Gastrocnemius medialis (tissue), 4 donors: ENCODE data around the gene DNAH2. TPM values are rescaled to one million over a fixed set of nuclear protein-coding genes. Genes with fewer than 3 reads are reported as not detected.

Experiments
- ATAC-seq, 2 donors: fragments of 150-250 bp; one replicate each; pipeline ENCODE4 v1.9.1; 2016
- DNase-seq, 2 donors: peaks; one replicate each; pipeline ENCODE4 v3.0.0-alpha.2; 2019
- H3K27ac ChIP-seq, 4 donors: fragments of 200-600 bp; sonication (generic); 1 replicate in 1 of 4; 2 replicates in 3 of 4; pipeline ENCODE4 v1.5.1; 2016 to 2018; ENCODE audit warnings: mild to moderate bottlenecking in 2 of 4, moderate library complexity in 1 of 4
- H3K27me3 ChIP-seq, 3 donors: fragments of 200-600 bp; sonication (generic) in 2 of 3; 1 replicate in 1 of 3; 2 replicates in 2 of 3; pipeline versions ENCODE4 v1.5.1 to v1.6.0; 2016 to 2019; ENCODE audit warnings: mild to moderate bottlenecking in 1 of 3, moderate library complexity in 1 of 3
- H3K36me3 ChIP-seq, 2 donors: fragments of 200-600 bp; sonication (generic) in 1 of 2; one replicate each; pipeline ENCODE4 v1.5.1; 2017 to 2018
- H3K4me1 ChIP-seq, 2 donors: fragments of 200-600 bp; sonication (generic) in 1 of 2; one replicate each; pipeline ENCODE4 v1.5.1; 2016 to 2017; ENCODE audit warnings: mild to moderate bottlenecking in 2 of 2
- H3K4me3 ChIP-seq, 4 donors: fragments of 200-600 bp; sonication (generic) in 3 of 4; 1 replicate in 1 of 4; 2 replicates in 3 of 4; pipeline ENCODE4 v1.5.1; 2016 to 2019; ENCODE audit warnings: mild to moderate bottlenecking in 2 of 4
- H3K9me3 ChIP-seq, 3 donors: fragments of 200-600 bp; sonication (generic) in 2 of 3; 1 replicate in 1 of 3; 2 replicates in 2 of 3; pipeline ENCODE4 v1.5.1; 2016 to 2019
- POLR2A ChIP-seq, 2 donors: fragments of 450-650 bp; IDR thresholded peaks; one replicate each; pipeline ENCODE4 v1.6.1; 2017; ENCODE audit warnings: antibody characterized with exemption in 2 of 2, mild to moderate bottlenecking in 2 of 2, moderate library complexity in 2 of 2
- in situ Hi-C, 4 donors: fragments of 200-750 bp; cut with MboI; loops; one replicate each; pipeline versions ENCODE4 v1.15.0 to v1.8.0; 2017; ENCODE audit warnings: low sequenced_read_pairs in 4 of 4
- intact Hi-C: fragments of 100-400 bp; cut with DNase I; formaldehyde crosslinking; loops from one replicate; pipeline ENCODE4 v1.15.1; 2023; ENCODE audit warnings: low total_unique reads
- total RNA-seq, 4 donors: library from RNA; depleted of rRNA; stranded (reverse); fragments of >200 nt; gene quantifications; one replicate each; pipeline versions ENCODE4 v1.1.0 to v1.2.3, GENCODE V29; 2016
- TF ChIP-seq, protein P1 (sequence below), 5 experiments: fragments of 450-650 bp in 3 of 5; fragments of 200-600 bp in 2 of 5; sonication (generic) in 2 of 5; IDR thresholded peaks in 4 of 5; conservative IDR thresholded peaks in 1 of 5; 1 replicate in 4 of 5; 2 replicates in 1 of 5; pipeline ENCODE4 v1.5.1; 2016 to 2019; ENCODE audit warnings: antibody characterized with exemption in 5 of 5, mild to moderate bottlenecking in 3 of 5, moderate library complexity in 3 of 5

Gene DNAH2
- total RNA-seq, 4 donors from 2014 or later: not detected

DNA sequence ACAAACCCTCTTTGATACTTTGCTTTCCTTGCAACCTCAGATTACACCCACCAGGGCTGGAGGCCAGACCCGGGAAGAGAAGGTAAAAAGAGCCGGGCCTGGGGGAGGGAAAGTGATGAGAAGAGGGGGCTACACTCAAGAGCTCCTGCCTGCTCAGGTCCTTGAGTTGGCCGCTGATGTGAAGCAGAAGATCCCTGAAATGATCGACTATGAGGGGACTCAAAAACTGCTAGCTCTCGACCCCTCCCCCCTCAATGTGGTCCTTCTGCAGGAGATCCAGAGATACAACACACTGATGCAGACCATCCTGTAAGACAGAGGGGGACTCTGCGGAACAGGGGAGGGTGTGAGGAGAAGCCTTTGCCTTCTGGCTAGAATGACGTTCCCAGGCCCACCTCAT, 113.7 kb downstream of the DNAH2 start:
- no peak for TF ChIP-seq POLR2A (IDR thresholded peaks at IDR 0.05)
- TF ChIP-seq, protein P1, sequence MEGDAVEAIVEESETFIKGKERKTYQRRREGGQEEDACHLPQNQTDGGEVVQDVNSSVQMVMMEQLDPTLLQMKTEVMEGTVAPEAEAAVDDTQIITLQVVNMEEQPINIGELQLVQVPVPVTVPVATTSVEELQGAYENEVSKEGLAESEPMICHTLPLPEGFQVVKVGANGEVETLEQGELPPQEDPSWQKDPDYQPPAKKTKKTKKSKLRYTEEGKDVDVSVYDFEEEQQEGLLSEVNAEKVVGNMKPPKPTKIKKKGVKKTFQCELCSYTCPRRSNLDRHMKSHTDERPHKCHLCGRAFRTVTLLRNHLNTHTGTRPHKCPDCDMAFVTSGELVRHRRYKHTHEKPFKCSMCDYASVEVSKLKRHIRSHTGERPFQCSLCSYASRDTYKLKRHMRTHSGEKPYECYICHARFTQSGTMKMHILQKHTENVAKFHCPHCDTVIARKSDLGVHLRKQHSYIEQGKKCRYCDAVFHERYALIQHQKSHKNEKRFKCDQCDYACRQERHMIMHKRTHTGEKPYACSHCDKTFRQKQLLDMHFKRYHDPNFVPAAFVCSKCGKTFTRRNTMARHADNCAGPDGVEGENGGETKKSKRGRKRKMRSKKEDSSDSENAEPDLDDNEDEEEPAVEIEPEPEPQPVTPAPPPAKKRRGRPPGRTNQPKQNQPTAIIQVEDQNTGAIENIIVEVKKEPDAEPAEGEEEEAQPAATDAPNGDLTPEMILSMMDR (IDR thresholded peaks at IDR 0.05 in 4 of 5, conservative IDR thresholded peaks at IDR 0.05 in 1 of 5): no peak
- no peak for DNase-seq
- H3K27ac ChIP-seq: no peak overlapping the region
- H3K36me3 ChIP-seq: no peaks in the 10 kb centered on the region
- no peak overlapping the region for H3K4me3 ChIP-seq
- no peak for ATAC-seq
- in situ Hi-C loops (no loop called here), intact Hi-C loops (loop anchor here (5.0 to 10.0 kb wide), 3 partner anchors 204 to 816 kb away; partner anchors contain the start of genes ACADVL, DLG4, RNASEK and SAT2)
- no peaks in the 10 kb centered on the region for H3K27me3 ChIP-seq
- H3K9me3 ChIP-seq: no peaks in the 10 kb centered on the region
- peaks cover 5% of the 10 kb centered on the region in 2 donors for H3K4me1 ChIP-seq

DNA sequence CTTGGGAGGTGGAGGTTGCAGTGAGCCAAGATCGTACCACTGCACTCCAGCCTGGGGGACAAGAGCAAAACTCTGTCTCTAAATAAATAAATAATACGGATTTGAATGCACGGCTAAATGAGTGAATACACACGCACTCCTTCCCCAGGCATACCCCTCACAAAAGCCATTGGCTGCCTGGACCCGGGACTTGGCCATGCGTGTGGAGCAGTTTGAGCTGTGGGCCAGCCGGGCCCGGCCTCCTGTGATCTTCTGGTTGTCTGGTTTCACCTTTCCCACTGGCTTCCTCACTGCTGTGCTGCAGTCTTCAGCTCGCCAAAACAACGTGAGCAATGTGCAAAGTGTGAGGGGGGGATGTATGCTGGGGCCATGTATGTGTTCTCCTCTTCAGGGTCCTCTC, 114.9 kb downstream of the DNAH2 start:
- ATAC-seq: no peak
- TF ChIP-seq POLR2A (IDR thresholded peaks at IDR 0.05): no peak
- TF ChIP-seq, protein P1 (IDR thresholded peaks at IDR 0.05 in 4 of 5, conservative IDR thresholded peaks at IDR 0.05 in 1 of 5): no peak
- H3K36me3 ChIP-seq: no peaks in the 10 kb centered on the region
- no peak overlapping the region for H3K4me3 ChIP-seq
- DNase-seq: no peak
- no peak overlapping the region for H3K27ac ChIP-seq
- H3K27me3 ChIP-seq: no peaks in the 10 kb centered on the region
- H3K4me1 ChIP-seq: peaks cover 14 to 17% of the 10 kb centered on the region in 2 donors
- intact Hi-C loops: loop anchor here (5.0 to 10.0 kb wide), 3 partner anchors 205 to 818 kb away; partner anchors contain the start of genes ACADVL, DLG4, RNASEK and SAT2
- in situ Hi-C loops: no loop called here
- H3K9me3 ChIP-seq: no peaks in the 10 kb centered on the region

DNA sequence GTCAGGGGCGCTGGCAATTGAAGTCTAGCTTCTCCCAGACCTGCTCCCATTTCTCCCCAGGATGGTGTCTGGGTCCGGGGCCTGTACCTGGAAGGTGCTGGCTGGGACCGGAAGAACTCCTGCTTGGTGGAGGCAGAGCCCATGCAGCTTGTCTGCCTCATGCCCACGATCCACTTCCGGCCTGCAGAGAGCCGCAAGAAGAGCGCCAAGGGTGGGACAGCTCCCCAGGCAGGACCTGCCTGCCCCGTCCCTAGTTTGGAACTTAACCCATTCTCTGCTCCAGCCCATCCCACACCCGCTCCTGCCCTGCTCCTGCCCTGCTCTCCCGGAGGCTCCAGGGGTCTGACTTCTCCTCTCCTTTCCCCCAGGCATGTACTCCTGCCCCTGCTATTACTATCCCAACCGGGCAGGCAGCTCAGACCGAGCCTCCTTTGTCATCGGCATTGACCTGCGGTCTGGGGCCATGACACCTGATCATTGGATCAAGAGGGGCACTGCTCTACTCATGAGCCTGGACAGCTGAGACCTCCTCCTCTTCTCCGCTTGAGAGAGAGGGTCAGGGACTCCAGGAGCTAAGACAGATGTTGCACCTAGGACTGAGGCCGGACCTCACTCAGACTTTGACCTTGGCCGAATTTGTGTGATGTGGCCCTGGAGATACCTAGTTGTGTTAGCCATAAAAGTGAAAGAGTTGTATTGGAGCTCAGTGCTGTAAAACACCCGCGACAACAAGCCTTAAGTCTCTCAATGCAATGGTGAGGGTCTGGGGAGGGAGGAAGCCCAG, 115.7 kb downstream of the DNAH2 start:
- DNase-seq (peak in 1 of 2 donors; percentile 15), ATAC-seq (no peak)
- peak overlapping the region; percentile 81 to 90 (median 85) for H3K4me3 ChIP-seq
- intact Hi-C loops: loop anchor here (5.0 to 10.0 kb wide), 3 partner anchors 206 to 818 kb away; partner anchors contain the start of genes ACADVL, DLG4, RNASEK and SAT2
- no peaks in the 10 kb centered on the region for H3K9me3 ChIP-seq
- no peaks in the 10 kb centered on the region for H3K27me3 ChIP-seq
- peaks cover 20 to 24% of the 10 kb centered on the region in 2 donors for H3K4me1 ChIP-seq
- no peaks in the 10 kb centered on the region for H3K36me3 ChIP-seq
- H3K27ac ChIP-seq: peak overlapping the region; percentile 97 to 100 (median 100)
- in situ Hi-C loops: no loop called here
- TF ChIP-seq POLR2A (IDR thresholded peaks at IDR 0.05): no peak
- TF ChIP-seq, protein P1 (IDR thresholded peaks at IDR 0.05 in 4 of 5, conservative IDR thresholded peaks at IDR 0.05 in 1 of 5): no peak

DNA sequence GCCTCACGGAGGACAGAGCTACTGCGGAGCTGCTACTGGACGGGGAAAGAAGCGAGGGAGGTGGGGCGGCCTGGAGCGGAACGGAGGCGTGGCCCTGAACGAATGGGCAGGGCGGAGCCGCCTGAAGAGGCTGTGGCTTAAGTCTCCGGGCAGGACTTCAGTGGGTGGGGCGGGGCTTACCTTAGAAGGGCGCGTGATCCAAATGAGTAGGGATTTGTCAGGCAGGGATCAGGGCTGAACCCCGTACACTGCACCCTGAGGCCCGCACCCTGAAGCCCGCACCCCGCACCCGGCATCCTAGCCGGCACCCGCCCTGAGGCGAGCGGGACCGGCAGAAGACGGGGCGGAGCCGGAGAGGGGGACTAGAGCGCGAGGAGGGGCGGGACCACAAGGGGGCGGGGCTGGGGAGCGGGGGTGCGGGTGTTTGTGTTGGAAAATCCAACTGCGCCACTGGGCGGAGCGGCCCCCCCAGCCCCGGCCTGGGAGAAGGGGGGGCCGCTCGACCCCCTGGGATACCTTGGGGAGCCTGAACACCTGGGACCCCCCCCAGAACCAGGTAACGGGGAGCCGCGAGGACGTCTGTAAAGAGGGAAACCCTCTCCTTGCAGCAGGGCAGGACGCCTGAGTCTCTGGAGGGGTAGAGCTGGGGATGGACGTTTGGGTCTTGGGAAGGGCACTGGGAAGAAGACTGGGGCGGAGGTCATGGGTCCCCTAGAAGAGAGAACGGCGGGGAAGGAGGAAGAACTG, 116.4 kb downstream of the DNAH2 start, which contains the start of gene KDM6B:
TSS of gene KDM6B (plus strand) at position 423 of the 747 bp plus-strand sequence. CDS start 11,338 bp downstream, outside the sequence.
- TF ChIP-seq, protein P1 (IDR thresholded peaks at IDR 0.05 in 4 of 5, conservative IDR thresholded peaks at IDR 0.05 in 1 of 5): no peak
- peak; percentile 57 to 71 for TF ChIP-seq POLR2A (IDR thresholded peaks at IDR 0.05)
- H3K4me1 ChIP-seq: peaks cover 26 to 32% of the 10 kb centered on the region in 2 donors
- no peaks in the 10 kb centered on the region for H3K9me3 ChIP-seq
- in situ Hi-C loops (no loop called here), intact Hi-C loops (loop anchor here (2.0 to 10.0 kb wide), 4 partner anchors 55 to 819 kb away; partner anchors contain the start of genes ACADVL, CHD3, DLG4 and RNASEK)
- no peaks in the 10 kb centered on the region for H3K27me3 ChIP-seq
- DNase-seq (peak; percentile 92 to 95), ATAC-seq (peak; percentile 63 to 66)
- peak within 1 kb of the TSS; percentile 97 to 100 (median 100) for H3K27ac ChIP-seq
- H3K4me3 ChIP-seq: peak within 1 kb of the TSS; percentile 81 to 90 (median 85)
- H3K36me3 ChIP-seq: no peaks in the 10 kb centered on the region
